ENCODE data around the gene BCORL1.

BCORL1 gene

DNA sequence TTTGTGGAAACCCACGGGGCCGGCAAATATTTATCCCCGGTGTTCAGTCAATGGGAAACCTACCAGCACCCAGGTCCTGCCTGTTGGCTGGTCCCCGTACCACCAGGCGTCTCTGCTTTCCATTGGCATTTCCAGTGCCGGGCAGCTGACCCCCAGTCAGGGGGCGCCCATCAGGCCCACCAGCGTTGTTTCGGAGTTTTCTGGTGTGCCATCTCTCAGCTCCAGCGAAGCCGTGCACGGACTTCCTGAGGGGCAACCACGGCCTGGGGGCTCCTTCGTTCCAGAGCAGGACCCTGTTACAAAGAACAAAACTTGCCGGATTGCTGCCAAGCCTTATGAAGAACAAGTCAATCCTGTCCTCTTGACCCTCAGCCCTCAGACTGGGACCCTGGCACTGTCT, 32.7 kb downstream of the BCORL1 start:
- DNase-seq: no peak

DNA sequence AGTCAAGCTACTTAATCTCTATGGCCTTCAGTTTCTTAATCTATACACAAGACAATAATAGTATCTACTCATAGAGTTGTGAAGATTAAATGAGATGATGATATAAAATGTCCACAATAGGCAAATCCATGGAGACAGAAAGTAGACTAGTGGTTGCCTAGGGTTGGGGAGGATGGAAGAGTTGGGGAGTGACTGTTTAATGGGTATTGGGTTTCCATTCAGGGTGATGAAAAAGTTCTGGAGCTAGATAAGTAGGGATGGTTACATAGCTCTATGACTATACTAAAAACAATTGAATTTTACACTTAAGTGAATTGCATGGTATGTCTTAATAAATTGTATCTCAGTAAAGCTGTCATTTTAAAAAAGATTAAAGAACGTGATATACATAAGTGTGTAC, 35.7 kb downstream of the BCORL1 start:
- no peak for DNase-seq

DNA sequence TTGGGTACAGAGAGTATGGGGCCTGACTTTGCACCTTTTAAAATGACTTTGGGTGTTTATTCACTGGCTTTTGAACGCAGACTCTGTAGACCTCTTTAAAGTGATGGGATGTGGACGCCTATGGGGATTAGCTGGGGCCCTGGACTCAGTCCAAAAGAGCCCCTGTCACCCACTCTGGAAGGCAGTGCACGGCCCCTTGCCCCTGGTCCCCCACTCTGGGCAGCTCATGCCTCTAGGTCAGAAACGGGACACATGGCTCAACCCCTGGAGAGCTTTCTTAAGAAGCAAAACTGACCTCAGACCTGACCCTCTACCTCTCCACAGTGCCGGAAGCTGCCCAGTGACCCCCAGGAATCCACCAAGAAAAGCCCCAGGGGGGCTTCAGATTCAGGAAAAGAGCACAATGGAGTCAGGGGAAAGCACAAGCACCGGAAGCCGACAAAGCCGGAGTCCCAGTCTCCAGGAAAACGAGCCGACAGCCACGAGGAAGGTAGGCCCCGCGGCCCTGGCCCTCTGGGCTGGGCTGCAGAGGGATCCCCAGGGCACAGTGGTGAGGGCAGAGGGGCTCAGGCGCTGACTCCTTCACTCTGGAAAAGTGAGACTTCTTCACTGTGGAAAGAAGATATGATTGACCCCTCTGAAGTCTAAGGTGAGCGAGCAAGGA, 38.4 kb downstream of the BCORL1 start:
- no peak for DNase-seq

DNA sequence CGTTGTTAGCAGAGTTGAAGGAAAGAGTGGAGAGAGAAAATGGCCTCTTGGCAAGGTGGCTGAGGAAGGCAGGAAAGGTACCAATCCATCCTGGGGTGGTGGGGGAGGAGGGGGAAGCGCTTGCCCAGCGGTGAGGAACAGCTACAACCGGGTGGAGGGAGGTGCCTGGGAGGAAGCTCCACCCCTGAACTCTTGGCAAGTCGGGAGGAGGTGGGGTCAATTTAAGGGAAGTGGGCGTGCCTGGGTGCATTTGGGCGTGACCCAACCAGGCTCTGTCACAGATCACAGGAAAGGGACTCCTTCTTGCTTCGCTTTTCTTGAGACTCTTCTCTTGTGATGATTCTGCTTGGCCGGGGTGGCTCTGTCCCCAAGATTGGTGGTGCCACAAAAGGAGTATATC, 41.7 kb downstream of the BCORL1 start:
- peak; percentile 68 for DNase-seq

DNA sequence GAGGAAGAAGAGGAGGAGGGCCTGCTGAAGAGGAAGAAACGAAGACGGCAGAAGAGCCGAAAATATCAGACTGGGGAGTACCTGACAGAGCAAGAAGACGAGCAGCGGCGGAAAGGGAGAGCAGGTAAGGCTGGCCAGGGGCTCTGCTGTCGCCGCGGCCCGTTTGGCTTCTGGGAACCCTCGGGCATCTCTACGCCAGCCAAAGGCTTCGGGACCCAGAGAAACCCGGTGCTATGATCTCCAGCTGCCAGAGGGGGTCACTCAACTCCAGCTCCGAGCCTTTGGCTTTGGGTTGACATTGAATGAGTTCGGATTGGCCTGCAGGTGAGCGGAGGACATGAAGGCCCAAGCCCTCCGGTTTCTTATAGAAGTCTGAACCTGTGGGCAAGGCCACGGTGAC, 42.8 kb downstream of the BCORL1 start:
- DNase-seq: no peak

DNA sequence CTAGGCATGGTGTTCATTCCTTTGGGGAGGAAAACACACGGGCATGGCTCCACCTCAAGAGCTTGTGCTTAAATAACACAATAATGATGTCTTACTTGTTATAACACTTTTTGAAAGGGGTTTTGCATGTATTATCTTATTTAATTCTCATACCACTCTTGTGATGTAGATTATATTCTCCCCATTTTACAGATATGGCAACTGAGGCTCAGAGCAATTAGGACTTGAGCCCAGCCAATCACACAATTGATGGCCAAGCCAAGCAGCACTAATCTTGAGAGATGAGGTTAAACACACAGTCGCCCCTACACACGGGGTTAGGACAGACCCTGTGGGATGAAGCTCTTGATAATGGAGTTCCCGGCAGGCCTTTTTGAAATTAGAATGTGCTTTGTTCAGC, 45.1 kb downstream of the BCORL1 start:
- DNase-seq: no peak

DNA sequence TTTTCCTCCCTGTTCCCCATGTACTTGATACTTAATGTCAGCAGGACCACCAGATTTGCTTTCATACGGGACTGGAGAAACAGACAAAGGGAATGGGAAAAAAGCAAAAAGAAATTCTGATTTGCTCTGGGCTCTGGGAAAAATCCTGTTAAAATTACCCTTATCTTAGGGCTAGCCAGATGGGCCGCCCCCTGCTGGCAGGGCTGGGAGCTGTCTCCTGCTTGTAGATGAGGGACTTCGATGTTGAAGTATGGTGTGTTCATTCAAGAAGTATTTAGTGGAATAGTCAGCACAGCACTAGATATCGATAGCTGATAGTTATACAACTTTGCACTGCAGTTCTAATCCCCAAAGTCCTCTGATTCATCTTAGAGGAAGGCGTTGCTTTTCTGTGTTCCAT, 45.8 kb downstream of the BCORL1 start:
- DNase-seq: peak; percentile 24

DNA sequence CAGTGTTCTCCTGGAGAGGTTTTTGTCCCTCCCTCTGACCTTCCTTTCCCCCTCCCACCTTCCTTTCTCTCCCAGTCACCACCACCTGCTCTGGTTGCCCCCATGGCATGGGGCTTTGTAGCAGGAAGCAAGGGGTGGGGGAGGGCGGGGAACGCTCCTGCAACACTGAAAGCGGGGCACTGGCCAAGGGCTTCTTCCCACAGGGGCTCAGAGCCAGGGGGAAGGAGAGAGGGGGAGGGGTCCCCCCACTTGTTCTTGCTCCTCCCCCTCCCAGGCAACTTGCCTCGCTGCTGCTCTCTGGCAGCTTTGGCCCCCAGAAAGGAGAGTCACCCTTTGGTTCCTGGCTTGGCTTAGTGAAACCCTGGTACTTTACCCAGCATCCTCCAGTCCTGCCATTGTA, 48.4 kb downstream of the BCORL1 start:
- DNase-seq: no peak

DNA sequence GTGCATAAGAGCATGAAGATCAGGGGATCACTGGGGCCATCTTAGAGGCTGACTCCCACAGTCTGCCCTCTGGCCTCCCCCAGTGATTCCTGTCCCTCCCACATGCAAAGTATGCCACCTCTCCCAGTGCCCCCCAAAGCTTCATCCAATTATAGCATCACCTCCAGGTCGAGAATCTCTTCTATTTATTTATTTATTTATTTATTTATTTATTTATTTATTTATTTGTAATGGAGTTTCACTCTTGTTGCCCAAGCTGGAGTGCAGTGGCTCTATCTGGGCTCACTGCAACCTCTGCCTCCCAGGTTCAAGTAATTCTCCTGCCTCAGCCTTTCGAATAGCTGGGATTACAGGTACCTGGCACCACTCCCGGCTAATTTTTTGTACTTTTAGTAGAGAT, 50.1 kb downstream of the BCORL1 start:
- no peak for DNase-seq

DNA sequence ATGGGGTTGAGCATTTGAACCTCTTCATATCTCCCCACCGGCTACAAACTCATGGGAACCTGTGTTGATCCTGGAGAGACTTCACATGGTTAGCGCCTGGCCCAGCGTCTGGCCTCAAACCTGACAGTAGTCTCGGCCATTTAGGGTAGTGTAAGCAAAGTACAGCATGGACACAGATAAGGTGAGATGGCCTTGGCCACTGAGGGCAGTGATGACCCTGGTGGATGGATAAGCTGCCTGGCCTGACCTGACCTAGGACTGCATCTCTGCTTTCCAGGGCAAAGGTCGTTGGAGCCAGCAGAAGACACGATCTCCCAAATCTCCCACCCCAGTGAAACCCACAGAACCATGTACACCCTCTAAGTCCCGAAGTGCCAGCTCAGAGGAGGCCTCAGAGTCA, 51.7 kb downstream of the BCORL1 start:
- no peak for DNase-seq

DNA sequence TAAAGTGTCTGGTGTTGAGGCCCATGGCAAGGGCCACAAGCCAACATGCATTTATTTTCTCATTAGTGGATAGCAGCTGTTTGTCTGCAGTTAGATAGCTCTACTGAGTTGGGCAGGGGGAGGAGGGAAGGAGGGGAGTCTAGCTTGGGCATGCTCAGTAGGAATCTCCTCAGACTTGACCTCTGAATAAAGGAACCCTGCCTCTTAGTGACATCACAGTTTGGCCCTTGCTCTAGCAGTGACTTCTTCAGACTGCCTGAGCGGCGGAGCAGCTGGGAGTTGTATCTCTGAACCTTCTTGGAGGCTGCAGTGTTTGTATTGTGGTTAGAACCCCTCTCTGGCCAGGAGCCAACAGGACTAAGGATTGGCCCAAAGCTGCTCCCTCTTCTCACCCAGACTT, 57.4 kb downstream of the BCORL1 start:
- no peak for DNase-seq

DNA sequence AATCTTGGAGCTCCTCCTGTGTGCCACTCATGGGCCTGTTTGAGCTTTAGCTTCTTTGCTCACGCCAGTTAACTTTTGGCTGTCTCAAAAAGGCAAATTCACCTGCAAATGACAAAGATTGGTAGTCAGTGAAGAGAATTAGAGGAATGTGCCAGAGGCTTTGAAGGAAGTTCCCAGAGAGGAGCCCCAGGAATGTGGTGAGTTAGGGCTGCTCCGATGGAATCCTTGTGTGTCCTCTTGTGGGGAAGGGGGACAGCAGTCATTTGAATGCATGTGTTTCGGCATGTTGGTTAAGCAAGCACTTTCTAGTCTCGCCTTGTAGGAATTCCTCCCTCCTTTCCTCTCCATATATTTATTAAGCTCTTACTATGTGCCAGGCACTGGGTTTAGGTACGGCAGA, 65.0 kb downstream of the BCORL1 start:
- DNase-seq: no peak

DNA sequence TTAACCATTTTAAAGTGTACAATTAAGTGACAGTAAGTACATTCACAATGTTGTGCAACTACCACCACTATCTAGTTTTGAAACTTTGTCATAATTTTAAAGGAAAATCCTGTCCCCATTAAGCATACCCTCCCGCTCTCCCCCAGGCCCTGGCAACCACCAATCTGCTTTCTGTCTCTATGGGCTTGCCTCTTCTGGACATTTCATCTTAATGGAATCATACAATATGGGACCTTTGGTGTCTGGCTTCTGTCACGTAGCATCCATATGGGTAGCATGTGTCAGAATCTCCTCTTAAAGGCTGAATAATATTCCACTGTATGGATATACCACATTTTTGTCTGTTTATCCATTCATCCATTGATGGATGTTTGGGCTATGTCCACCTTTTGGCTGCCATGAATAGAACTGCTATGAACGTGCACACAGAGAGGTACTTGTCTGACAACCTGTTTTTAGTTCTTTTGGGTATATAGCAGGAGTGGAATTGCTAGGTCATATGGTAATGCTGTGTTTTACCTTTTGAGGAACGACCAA, 66.3 kb downstream of the BCORL1 start:
- DNase-seq: no peak

DNA sequence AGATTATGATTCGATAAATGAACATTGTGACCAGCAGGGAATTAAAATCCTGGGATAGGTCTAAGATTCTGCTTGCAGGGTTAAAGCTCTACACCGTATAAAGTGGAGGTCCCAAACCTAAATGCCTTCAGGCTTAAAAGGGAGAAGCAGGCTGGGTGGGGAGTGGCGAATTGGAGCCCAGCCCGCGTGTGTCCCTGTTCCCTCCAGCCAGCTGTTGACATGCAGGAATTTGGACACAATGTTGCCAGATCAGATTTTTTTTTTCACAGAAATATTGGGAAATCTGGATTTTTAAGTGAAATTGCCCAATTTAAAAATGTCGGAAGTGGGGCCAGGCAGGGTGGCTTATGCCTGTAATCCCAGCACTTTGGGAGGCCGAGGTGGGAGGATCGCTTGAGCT, 67.4 kb downstream of the BCORL1 start:
- DNase-seq: no peak

DNA sequence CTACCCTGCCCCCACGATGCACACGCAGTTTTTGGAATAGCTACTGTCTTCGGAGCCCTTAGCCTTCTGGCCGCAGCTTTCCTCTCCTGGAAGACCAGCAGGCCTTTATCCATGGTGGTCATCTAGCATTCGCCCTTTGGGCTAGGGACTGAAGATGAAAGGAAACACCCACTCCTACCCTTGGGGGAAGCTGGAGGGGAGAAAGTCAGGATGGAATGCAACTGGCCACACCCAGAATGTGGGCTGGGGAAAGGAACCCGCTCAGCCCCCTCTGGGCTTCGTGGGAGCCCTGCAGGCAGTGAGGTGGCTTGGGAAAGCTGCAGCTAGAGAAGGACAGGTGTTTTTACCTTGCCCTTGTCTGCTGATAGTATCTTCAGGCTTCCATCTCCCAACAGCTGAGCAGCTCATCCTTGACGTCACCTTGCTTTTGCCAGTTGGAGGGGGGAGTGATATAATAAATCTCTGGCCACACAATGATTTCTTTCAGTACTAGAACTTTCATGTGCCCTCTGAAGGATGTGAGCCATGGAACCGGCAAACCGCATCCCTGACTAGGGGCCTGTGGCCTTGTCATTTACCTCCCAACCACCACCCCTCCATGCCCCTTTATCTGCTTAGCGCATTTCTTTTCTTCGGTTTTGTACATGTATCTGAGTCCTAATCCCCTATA, 68.9 kb downstream of the BCORL1 start:
- no peak for DNase-seq

DNA sequence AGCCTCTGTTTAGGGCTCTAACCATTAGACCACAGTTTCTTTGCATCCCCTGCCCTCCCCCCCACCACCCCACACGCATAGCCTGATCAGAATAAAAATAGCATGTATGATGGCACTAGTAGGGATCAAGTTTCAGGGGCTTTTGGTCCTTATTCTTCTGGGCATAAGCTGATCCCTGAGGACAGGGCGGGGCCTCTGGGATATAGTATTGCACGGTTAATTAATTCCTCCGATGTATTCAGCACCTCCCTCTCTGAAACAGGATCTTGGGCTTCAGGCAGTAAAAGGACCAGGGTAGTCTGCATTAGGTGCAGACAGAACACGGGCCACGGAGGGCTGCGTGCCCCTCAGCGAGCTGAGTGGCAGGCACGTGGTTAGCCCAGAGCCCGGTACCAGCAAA, 70.8 kb downstream of the BCORL1 start:
- no peak for DNase-seq

DNA sequence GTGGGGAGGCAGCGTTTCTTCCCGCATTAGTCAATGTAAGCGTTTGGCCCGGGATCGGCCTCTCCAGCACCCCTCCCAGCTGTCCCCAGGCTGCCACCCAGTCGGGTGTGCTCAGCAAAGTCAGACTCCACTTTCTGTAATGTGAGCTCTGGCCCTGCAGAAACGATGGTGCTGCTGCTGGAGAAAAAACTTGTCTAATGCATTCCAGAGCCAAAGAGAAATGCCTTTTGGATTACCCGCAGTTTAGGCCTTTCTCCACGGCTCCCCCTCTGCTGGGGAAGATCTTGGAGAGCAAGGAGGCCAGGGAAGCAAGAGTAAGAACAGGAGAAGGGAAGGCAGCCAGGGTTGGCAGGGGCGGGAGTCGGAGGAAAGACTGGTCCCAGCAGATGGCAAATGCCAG, 72.7 kb downstream of the BCORL1 start:
- DNase-seq: no peak

DNA sequence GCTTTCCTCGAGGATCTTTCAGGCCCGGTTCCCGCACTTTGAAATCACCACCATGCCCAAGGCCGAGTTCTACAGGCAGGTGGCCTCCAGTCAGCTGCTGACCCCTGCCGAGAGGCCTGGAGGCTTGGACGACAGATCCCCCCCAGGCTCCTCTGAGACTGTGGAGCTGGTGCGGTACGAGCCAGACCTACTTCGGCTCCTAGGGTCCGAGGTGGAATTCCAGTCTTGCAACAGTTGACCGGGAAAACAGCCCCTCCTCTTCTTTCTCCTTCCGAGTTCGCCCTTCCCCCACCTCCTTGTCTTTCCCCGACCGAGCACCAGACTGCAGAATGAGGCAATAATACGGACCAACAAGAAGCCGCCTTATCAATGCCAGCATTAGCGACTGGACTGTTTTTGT, 73.5 kb downstream of the BCORL1 start:
- DNase-seq: no peak

DNA sequence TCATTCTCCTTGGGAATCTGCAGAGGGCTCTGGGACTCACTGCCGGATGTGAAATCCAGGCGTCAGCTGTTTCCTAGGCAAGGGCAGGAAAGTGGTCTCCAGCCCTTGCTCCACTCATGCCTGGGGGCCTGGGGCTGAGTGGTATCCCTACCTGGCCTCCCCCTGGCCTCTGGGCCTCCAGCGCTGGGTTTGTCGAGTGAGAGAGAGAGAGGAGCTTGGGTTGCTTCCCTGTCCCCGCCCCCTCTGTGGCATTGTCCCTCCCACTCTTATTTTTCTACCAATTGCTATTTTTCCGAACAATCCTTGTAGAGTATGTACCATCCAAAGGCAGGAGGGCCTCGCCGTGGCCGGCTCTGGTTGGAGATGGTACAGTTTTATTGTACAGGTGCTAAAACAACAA, 74.8 kb downstream of the BCORL1 start:
- no peak for DNase-seq

DNA sequence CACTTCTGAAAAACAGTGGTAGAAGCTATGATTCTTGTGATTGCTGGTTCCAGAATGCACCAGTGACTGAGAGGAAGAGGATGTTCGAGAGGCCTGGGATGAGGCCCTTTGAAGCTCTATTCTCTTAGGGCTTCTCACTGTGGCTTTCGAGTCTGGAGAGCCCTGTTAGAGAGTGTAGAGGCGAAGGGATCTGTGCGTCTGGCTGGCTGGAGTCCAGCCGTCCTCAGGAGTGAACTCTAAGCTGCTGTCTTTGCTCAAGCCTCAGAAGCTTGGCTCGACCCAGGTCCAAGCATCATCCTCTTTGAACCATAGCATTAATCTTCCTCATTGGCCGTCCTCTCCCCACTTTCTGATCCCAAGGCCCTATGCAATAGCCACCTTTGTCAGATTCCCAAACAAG, 76.2 kb downstream of the BCORL1 start:
- DNase-seq: no peak

DNA sequence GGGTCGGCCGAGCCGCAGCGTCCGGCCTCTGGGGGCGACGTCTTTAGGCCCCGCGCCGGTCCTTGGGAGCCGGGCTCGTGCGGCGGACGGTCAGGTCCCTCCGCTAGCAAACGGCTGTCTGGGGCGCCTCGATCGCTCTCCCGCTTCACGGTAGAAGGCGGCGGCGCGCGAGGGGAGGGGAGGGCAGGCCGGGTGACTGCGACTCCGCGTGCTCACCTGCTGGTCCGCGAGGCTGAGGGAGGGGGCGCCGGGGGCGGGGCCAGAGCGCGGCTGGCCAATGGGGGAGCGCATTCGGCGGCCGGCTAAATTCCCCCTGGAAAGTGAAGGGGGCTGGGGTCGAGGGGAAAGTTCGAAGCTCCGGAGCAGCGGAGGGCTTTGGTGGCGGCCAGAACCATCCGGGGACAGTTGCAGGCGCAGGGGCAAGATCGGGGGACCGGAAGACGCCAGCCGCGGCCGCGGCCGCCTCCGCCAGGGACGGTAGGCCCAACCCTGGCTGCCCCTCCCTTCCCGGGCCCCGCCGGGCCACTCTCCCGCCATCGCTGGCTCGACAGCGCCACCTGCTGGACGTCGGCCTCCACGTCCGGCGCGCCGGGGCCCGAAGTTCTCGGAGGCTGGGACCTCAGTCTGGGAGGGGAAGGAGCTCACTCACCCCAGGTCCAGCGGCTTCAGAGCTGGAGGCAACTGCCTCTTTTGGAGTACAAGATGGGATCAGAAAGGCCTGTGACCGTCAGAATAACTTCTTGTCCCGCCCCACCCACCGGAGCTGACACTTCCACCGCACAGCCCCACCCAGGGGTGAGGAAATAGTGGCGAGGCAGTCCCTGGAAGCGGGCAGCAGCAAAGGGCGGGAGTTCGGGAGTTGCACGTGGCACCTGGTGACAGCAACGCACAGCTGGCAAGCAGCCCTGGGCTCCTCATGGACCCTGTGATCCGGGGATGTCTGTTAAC, 78.0 kb downstream of the BCORL1 start:
- peak; percentile 72 for DNase-seq

DNA sequence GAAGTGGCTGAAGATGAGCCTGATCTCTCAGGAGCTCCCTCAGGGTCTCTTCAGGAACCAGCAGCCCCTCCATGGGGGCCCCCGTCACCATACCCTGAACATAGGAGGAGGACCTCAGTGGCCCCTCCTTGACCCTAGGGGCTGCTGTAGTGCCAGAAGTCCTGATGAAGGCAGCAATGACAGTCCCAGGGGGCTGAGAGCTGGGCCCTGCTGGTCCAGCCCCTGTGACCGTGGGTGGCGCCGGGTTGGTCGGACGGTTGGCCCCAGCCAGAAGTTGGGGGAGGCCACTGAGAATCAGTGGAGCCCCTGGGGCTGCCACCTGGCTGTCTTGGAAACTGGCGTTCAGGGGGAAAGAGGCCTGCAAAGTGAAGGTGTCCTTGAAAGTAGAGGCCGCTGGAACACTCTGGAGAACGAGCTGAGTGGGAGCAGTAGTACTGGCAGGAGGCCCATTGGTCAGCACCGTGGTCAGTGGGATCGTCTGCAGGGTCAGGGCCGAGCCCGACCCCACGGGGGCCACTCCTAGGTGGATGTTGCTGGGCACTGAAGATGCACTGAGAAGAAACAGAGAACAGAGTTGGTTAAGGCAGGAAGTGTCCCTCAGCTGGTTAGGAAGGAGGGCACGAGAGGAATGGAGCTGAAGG, 84.7 kb downstream of the BCORL1 start:
- no peak for DNase-seq
